Amniotic epithelial cell (primary cell): Measurements from ENCODE around the gene STXBP3.
A peak's percentile ranks its signal among the peaks of the same experiment; 100 is the strongest.

ENCODE experiments used
- DNase-seq: peaks from one replicate; pipeline ENCODE4 v3.0.0-alpha.2; 2010; ENCODE audit warnings: low read depth

The STXBP3 gene

DNA sequence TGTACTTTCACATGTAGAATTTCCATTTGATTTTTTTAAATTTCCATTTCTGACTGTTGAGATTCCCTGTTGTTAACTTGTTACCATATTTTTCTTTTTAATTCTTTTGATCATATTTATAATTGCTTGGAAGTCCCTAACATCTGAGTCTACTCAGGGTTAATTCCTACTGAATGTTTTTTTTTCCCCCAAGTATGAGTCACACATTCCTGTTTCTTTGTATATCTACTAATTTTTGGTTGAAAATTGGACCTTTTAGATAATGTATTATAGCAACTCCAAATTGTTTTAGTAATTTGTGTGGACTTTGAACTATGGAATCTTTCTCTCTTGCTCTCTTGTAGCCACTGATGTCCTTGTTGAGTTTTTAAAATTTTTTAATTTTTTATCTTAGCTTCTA is 54.6 kb downstream of the STXBP3 start:
- peak; percentile 20 for DNase-seq

- DNase-seq: no peak
Measured at GRCh38 chr1:108803548-108803947, 57.1 kb downstream of the STXBP3 start.

- no peak for DNase-seq
Measured at GRCh38 chr1:108808438-108808837, 62.0 kb downstream of the STXBP3 start.

- DNase-seq: no peak
Measured at GRCh38 chr1:108811611-108812010, 65.1 kb downstream of the STXBP3 start.

GRCh38 chr1:108813326-108813725 is 66.9 kb downstream of the STXBP3 start:
- no peak for DNase-seq

GRCh38 chr1:108814343-108815125 is 68.1 kb downstream of the STXBP3 start:
- DNase-seq: no peak

DNA sequence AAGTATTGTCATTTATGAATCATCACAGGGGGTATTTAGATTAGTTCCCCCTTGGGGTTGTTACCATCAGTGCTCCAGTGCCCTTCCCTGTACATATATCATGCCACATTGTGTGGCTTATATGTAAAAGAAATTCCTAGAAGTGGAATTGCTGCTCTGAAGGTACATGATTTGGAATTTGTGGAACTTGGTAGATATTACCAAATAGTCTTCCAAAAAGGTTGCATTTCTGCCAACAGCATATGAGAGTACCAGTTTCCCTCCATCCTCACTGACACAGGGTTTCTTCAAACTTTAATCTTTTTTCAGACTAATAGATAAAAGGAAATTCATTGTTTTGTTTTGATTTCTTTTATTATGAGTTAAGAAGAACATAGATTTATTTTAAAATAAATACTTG is 69.1 kb downstream of the STXBP3 start:
- DNase-seq: no peak

- DNase-seq: peak; percentile 85
Measured at GRCh38 chr1:108816049-108816893, 69.8 kb downstream of the STXBP3 start.

- DNase-seq: no peak
Measured at GRCh38 chr1:108817016-108817415, 70.5 kb downstream of the STXBP3 start.

DNA sequence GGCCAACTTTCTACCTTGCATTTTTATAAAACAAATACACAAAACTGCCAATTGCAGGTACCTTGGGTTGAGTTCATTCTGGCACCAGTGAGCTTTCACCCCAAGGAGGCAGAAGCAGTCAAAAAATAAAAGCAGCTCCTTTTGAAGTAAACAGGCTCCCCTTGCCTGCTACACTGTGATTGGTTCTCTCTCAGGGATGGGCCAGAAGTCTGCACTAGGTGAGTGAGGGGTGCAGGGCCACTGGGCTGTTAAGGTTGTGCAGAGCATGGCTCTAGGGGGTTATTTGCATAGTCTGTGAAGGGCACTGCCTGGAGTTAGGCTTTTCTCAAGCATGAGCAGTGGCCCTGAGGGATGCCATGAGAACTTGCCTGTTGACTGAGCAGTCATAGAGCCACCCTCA is 71.3 kb downstream of the STXBP3 start:
- no peak for DNase-seq

- no peak for DNase-seq
Measured at GRCh38 chr1:108819878-108820277, 73.4 kb downstream of the STXBP3 start.

- DNase-seq: no peak
Measured at GRCh38 chr1:108823632-108824031, 77.2 kb downstream of the STXBP3 start.

- DNase-seq: no peak
Measured at GRCh38 chr1:108824051-108824450, 77.6 kb downstream of the STXBP3 start.

GRCh38 chr1:108826081-108826635 is 79.7 kb downstream of the STXBP3 start:
- no peak for DNase-seq

DNA sequence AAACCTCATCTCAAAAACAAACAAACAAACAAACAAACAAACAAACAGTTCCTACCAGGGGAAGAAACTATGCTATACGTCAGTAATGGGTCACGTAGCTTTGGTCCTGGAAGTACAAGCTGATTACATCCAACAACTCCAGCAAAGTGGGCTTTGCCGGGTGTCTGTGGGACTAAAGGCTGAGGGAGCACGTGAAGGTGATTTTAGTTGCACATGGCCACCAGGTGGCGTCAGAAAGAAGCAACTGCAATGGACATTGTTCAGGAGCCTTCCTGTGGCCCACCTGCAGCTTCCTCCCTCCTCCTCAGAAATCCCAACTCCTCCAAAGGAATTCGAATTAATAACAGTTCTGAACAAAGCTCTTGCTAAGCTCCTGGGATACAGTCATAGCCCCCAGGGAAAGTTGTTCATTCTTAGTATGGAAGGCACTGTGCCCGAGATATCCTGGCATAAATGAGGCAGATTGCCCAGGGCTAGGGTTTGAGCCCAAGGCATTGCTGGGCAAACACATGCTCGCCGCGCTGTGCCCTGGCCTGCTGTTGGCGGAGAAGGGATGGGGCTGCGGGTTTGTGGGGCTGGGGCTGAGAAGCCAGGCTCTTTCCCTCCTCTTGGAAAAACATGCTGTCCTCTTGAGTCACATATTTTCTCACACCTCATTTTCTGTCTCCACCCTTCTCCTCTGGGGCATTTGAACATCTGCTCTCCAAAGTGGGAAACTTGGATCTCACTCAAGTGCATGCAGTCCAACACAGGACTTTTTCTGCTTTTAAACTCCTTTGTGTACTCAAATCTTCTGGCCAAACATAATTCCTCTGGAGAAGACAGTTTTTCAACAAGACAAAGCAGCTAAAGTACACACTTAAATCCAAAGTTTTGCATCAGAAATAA is 81.8 kb downstream of the STXBP3 start:
- peak; percentile 68 for DNase-seq

DNA sequence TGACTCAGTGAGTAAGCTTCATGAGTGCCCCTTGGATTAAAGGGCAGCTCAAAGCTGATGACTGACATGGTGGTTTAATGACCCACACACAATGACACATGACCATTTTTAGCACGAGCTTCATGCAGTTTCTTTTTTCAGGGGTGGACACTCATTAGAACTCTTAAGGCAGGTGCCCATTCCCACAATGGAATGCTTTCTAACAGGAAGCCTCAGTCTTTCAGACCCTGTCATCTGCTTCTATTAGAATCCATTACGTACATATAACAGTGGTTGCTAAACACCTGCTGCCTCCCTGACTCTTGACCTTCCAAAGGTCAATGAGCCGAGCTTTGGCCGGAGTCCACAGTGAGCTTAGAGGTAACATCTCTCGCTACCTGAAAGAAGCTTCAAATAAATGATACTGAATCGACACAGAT is 83.0 kb downstream of the STXBP3 start:
- DNase-seq: no peak

DNA sequence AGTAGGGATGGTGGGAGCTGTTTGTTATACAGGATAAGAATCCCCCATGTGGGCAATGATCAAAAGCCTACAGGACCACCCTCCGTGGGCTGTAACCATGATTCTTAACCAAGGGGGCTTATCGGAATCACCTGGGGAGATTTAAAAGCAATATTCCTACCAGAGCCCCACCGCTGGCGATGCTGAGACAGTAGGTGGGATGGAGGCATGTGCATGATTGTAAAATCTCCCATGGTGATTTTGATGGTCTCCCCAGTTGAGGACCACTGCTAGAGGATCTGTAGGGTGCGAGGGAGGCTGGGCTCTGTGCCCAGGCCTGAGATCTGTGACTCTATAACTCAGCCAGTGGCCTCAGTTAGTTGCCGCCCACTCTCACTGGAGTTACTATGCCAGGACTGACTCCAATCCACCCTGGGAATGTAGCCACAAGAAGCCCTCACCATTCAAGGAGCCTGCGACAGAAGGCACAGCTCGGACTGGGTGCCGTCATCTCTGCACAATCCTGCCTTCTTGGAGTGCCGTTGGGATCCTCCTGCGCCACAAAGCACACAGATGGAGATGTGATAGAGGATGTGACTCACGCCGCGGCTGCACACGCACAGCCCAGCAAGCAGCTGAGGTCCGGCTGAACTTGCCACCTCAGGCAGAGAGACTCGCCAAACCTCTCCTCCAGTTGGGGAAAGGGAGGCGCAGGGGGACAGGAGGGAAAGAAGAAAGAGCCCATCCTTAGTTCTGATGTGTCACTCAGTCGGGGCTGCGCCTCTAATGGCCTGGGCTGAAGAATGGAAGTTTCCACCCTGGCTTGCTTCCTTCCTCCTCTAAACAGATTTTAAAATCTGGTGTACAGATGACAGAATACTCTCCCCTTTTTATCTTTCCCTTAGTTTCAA is 83.9 kb downstream of the STXBP3 start:
- peak; percentile 68 for DNase-seq

DNA sequence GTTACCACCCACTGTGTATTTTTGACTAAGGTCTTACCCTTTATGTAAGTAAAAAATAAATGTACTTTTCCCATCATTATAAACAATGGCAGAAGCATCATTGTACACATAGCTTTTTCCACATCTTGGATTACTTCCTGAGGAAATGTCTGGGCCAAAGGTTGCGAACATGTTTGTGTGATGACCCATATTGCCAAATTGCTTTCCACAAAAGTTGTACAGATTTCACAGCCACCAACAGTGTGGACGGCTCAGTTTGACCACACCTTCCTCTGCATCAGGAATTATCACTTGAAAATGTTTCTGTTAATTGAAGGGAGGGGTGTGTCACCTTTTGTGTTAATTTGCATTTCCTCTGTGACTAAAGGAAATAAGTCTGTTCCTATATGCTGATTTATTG is 84.8 kb downstream of the STXBP3 start:
- DNase-seq: peak; percentile 47

- no peak for DNase-seq
Measured at GRCh38 chr1:108832929-108833328, 86.5 kb downstream of the STXBP3 start.

DNA sequence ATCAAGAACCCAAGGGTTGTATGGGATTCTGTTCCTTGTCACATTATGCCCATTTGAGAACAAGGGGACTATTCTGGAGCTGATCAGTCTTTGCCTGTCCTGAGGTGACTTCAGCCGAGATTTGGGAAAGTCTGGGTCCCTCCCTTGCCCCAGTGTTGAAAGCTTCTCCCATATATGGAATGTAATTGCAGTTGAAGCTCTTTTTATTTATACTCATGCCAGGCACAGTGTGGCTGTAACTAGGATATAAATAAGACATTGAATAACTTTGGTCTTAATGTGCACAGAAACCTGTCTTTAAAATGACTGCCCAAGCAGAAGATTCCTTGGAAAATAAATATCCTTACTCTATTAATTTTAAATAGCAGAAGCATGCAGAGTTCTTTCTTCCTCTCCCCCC is 95.2 kb downstream of the STXBP3 start:
- no peak for DNase-seq
